Mesendoderm (in vitro differentiated cells): ENCODE data around the gene FTH1.
A peak's percentile ranks its signal among the peaks of the same experiment; 100 is the strongest.

Experiments used
- DNase-seq: peaks from one replicate; pipeline ENCODE4 v3.0.0; 2013
- H2AK5ac ChIP-seq: 2 replicates; pipeline ENCODE4 v1.6.1; 2013; ENCODE audit warnings: low read length, inconsistent platforms
- H2BK120ac ChIP-seq: 2 replicates; pipeline ENCODE4 v1.6.1; 2013; ENCODE audit warnings: low read depth, mild to moderate bottlenecking, low read length, moderate library complexity, mixed read lengths
- H2BK15ac ChIP-seq: replicated peaks from 2 replicates; pipeline ENCODE4 v1.6.1; 2013; ENCODE audit warnings: low read depth, mild to moderate bottlenecking, moderate library complexity
- H2BK5ac ChIP-seq: 2 replicates; pipeline ENCODE4 v1.6.1; 2013; ENCODE audit warnings: low read length, inconsistent platforms
- H3K18ac ChIP-seq: 2 replicates; pipeline ENCODE4 v1.6.1; 2013; ENCODE audit warnings: mild to moderate bottlenecking, low read length, mixed read lengths
- H3K23ac ChIP-seq: one replicate; pipeline ENCODE4 v1.6.1; 2013; ENCODE audit warnings: low read length
- H3K27ac ChIP-seq: 2 replicates; pipeline ENCODE4 v1.5.1; 2013; ENCODE audit warnings: low read depth, mild to moderate bottlenecking, inconsistent platforms, low read length, moderate library complexity
- H3K27me3 ChIP-seq: 2 replicates; pipeline ENCODE4 v1.6.1; 2013; ENCODE audit warnings: low read length, control low read depth, mild to moderate bottlenecking, inconsistent platforms; ENCODE audit not compliant: insufficient read depth, poor library complexity
- H3K36me3 ChIP-seq: 2 replicates; pipeline ENCODE4 v1.6.1; 2013; ENCODE audit warnings: low read length, inconsistent platforms; ENCODE audit not compliant: control insufficient read depth, insufficient read depth
- H3K4ac ChIP-seq: one replicate; pipeline ENCODE4 v1.6.1; 2013; ENCODE audit warnings: low read depth, mild to moderate bottlenecking, low read length, moderate library complexity
- H3K4me1 ChIP-seq: 2 replicates; pipeline ENCODE4 v1.6.1; 2013; ENCODE audit warnings: low read depth, low read length, inconsistent platforms; ENCODE audit not compliant: control insufficient read depth
- H3K4me2 ChIP-seq: 2 replicates; pipeline ENCODE4 v1.6.1; 2013; ENCODE audit warnings: low read length
- H3K4me3 ChIP-seq: 2 replicates; pipeline ENCODE4 v1.5.1; 2013; ENCODE audit warnings: mild to moderate bottlenecking, low read length
- H3K56ac ChIP-seq: one replicate; pipeline ENCODE4 v1.6.1; 2013; ENCODE audit warnings: low read length
- H3K79me1 ChIP-seq: 2 replicates; pipeline ENCODE4 v1.6.1; 2013; ENCODE audit warnings: low read length, inconsistent platforms
- H3K79me2 ChIP-seq: 2 replicates; pipeline ENCODE4 v1.6.1; 2013; ENCODE audit warnings: mild to moderate bottlenecking, low read length; ENCODE audit not compliant: control insufficient read depth, insufficient read depth
- H3K9ac ChIP-seq: 2 replicates; pipeline ENCODE4 v1.6.1; 2013; ENCODE audit warnings: low read length, inconsistent platforms
- H4K5ac ChIP-seq: one replicate; pipeline ENCODE4 v1.6.1; 2013; ENCODE audit warnings: low read length
- H4K8ac ChIP-seq: one replicate; pipeline ENCODE4 v1.6.1; 2013; ENCODE audit warnings: low read depth, mild to moderate bottlenecking, control low read depth, low read length, moderate library complexity
- WGBS: extraction: QIAGEN DNeasy Blood & Tissue Kit; methylation state at CpG from one replicate; pipeline ENCODE4 v1.1.7; 2013; ENCODE audit warnings: low lambda C conversion rate, missing lambda C conversion rate; ENCODE audit not compliant: insufficient coverage; ENCODE audit errors: extremely low coverage; 5-methylcytosine and 5-hydroxymethylcytosine counted together

Gene FTH1

DNA sequence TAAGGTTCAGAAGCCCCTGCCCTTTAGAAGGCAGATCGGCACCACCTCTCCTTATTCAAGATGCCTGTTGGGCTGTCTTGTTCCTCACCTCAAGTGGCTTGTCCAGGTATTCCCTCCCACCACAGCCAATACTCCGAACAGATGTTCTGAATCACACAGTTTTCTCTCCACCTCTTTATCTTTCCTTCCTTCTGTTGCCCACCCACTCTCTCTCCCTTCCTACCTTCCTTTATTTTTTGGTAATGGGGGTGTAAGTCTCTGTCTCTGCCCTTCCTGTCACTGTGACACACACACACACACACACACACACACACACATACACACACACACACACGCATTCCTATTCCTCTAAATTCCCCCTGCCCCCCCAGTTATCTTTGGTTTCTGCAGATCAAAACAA, 8.8 kb downstream of the FTH1 start:
- H4K5ac ChIP-seq, result no peak overlapping the region
- no peaks in the 10 kb centered on the region for H3K79me2 ChIP-seq
- no peak overlapping the region for H4K8ac ChIP-seq
- H3K23ac ChIP-seq, result no peak overlapping the region
- DNase-seq, result no peak
- H3K4ac ChIP-seq, result no peak overlapping the region
- no peak overlapping the region for H2AK5ac ChIP-seq
- no peak overlapping the region for H2BK5ac ChIP-seq
- H3K9ac ChIP-seq, result no peak overlapping the region
- H3K4me2 ChIP-seq, result no peak overlapping the region
- H3K79me1 ChIP-seq, result no peaks in the 10 kb centered on the region
- no peak overlapping the region for H3K27ac ChIP-seq
- no peaks in the 10 kb centered on the region for H3K27me3 ChIP-seq
- WGBS, result no CpG with 5 or more reads among the region's 3 CpGs
- no peak overlapping the region for H2BK120ac ChIP-seq
- no peak overlapping the region for H3K18ac ChIP-seq
- peaks cover 3% of the 10 kb centered on the region for H3K36me3 ChIP-seq
- H3K4me1 ChIP-seq, result no peaks in the 10 kb centered on the region
- H2BK15ac ChIP-seq, result no peak overlapping the region
- H3K4me3 ChIP-seq, result no peak overlapping the region
- H3K56ac ChIP-seq, result no peak overlapping the region

DNA sequence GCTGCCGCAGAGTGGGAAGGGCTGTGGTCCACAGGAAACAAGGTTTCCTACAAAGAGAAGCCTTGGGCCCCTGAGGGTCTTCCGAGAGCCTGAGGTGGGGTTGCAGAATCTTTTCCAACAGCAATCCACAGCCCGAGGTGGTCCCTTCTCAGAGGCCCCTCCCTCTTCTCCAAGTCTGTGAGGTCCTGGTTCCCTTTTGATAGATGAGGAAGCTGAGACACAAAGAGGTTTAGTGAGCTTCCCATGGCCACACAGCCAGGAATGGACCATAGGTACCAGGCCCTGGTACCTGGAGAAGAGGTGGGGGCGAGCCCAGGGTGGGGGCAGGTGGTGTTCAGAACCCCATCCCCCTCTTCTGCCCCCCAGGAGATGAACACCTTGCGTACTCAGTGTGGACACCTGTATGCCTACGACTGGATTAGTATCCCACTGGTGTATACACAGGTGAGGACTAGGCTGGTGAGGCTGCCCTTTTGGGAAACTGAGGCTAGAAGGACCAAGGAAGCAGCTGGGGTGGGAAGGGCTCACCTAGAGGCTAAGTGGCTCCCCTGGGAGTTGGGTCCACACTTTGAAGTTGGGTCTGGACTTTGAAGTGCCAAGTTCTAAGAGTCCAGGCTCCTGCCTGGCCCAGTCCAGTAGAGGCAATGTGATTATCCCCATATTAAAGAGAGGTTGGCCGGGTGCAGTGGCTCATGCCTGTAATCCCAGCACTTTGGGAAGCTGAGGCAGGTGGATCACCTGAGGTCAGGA, 10.2 kb downstream of the FTH1 start:
- Histone ChIP-seq H3K18ac (no peak overlapping the region), H3K4me2 (no peak overlapping the region), H3K4me3 (no peak overlapping the region), H3K9ac (no peak overlapping the region), H3K27ac (no peak overlapping the region), H3K79me1 (no peaks in the 10 kb centered on the region), H2AK5ac (no peak overlapping the region), H2BK120ac (no peak overlapping the region), H2BK5ac (no peak overlapping the region), H3K27me3 (no peaks in the 10 kb centered on the region), H4K8ac (no peak overlapping the region), H3K36me3 (no peaks in the 10 kb centered on the region), H3K23ac (no peak overlapping the region), H3K4me1 (no peaks in the 10 kb centered on the region), H2BK15ac (no peak overlapping the region), H3K79me2 (no peaks in the 10 kb centered on the region), H3K56ac (no peak overlapping the region), H3K4ac (no peak overlapping the region), H4K5ac (no peak overlapping the region)
- no CpG with 5 or more reads among the region's 7 CpGs for WGBS
- DNase-seq, result no peak

DNA sequence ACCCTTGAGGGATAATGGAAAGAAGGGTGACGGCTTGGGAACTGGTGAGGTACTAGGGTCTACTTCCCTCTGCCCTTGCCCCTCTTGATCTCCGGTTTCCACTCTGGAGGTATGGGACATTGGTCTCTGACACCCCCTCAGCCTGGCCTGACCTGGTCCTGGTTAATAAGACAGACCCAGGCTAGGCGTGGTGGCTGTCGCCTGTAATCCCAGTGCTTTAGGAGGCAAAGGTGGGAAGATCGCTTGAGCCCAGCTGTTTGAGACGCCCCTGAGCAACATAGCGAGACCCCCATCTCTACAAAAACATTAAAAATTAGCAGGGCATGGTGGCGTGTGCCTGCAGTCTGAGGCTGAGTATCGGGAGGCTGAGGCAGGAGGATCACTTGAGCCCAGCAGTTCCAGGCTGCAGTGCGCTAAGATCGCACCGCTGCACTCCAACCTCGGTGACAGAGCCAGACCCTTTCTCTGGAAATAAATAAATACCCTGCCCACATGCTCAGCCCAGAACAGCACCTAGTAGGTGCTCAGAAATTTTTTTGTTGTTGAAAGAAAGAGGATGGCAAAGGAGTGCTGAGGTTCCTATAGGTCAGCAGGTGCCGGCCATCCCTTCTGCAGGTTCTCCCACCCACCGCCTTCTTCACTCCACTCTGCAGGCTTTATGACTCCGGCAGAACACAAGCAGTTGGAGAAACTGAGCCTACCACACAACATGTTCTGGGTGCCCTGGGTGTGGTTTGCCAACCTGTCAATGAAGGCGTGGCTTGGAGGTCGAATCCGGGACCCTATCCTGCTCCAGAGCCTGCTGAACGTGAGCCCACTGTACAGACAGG, 11.0 kb downstream of the FTH1 start:
- no CpG with 5 or more reads among the region's 20 CpGs for WGBS
- H2AK5ac ChIP-seq, result no peak overlapping the region
- no peaks in the 10 kb centered on the region for H3K79me1 ChIP-seq
- no peak overlapping the region for H3K27ac ChIP-seq
- H3K27me3 ChIP-seq, result no peaks in the 10 kb centered on the region
- DNase-seq, result no peak
- H2BK5ac ChIP-seq, result no peak overlapping the region
- no peaks in the 10 kb centered on the region for H3K4me1 ChIP-seq
- no peak overlapping the region for H3K56ac ChIP-seq
- H3K4me3 ChIP-seq, result no peak overlapping the region
- H3K4ac ChIP-seq, result no peak overlapping the region
- no peak overlapping the region for H4K8ac ChIP-seq
- no peak overlapping the region for H3K9ac ChIP-seq
- no peak overlapping the region for H3K18ac ChIP-seq
- no peak overlapping the region for H4K5ac ChIP-seq
- H3K79me2 ChIP-seq, result no peaks in the 10 kb centered on the region
- no peak overlapping the region for H3K4me2 ChIP-seq
- H3K36me3 ChIP-seq, result no peaks in the 10 kb centered on the region
- no peak overlapping the region for H3K23ac ChIP-seq
- H2BK120ac ChIP-seq, result no peak overlapping the region
- no peak overlapping the region for H2BK15ac ChIP-seq

- Histone ChIP-seq H3K23ac (no peak overlapping the region), H2BK15ac (no peak overlapping the region), H3K56ac (peak overlapping the region; percentile 80), H3K27ac (no peak overlapping the region), H2AK5ac (no peak overlapping the region), H3K36me3 (no peaks in the 10 kb centered on the region), H3K79me1 (no peaks in the 10 kb centered on the region), H3K4ac (no peak overlapping the region), H3K79me2 (no peaks in the 10 kb centered on the region), H2BK120ac (no peak overlapping the region), H4K8ac (no peak overlapping the region), H3K4me2 (peak overlapping the region; percentile 81), H3K27me3 (no peaks in the 10 kb centered on the region), H2BK5ac (no peak overlapping the region), H3K4me3 (no peak overlapping the region), H3K18ac (peak overlapping the region; percentile 53), H4K5ac (no peak overlapping the region), H3K4me1 (no peaks in the 10 kb centered on the region), H3K9ac (peak overlapping the region; percentile 57)
- WGBS, result no CpG with 5 or more reads among the region's 56 CpGs
- peak; percentile 78 for DNase-seq
These were observed 11.9 kb downstream of the FTH1 start for GRCh38 chr11:61955422-61956135.

DNA sequence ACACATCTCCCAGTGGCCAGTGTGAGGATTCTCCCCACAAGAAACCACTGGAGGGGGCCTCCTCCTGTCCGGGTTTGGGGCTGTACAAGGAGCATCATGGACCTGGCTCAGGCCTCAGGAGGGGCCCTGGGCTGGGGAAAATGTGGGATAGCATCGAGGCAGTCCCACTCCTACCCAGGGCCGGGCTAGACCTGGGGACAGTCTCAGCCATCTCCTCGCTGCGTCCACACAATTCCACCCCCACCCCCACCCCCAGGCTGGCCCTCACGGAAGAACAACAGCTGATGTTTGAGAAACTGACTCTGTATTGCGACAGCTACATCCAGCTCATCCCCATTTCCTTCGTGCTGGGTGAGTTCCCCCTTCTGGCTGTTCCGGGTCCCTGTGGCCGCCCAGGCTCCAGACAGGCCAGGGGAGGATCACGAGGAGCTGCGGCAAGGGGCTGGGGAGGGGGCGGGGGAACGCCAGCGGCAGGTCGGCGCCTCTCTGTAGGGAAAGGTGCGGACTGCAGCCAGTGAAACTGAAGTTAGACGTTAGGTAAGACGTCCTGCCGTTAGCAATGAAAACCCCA, 12.5 kb downstream of the FTH1 start:
- no peak overlapping the region for H3K23ac ChIP-seq
- no peak overlapping the region for H2BK15ac ChIP-seq
- WGBS, result no CpG with 5 or more reads among the region's 21 CpGs
- H3K79me2 ChIP-seq, result no peaks in the 10 kb centered on the region
- H4K8ac ChIP-seq, result no peak overlapping the region
- peak overlapping the region; percentile 80 for H3K56ac ChIP-seq
- H3K27me3 ChIP-seq, result no peaks in the 10 kb centered on the region
- no peak overlapping the region for H2AK5ac ChIP-seq
- no peak overlapping the region for H2BK120ac ChIP-seq
- DNase-seq, result peak; percentile 89
- H3K4me3 ChIP-seq, result no peak overlapping the region
- no peak overlapping the region for H4K5ac ChIP-seq
- no peaks in the 10 kb centered on the region for H3K79me1 ChIP-seq
- no peak overlapping the region for H2BK5ac ChIP-seq
- peak overlapping the region; percentile 53 for H3K18ac ChIP-seq
- no peaks in the 10 kb centered on the region for H3K4me1 ChIP-seq
- H3K27ac ChIP-seq, result no peak overlapping the region
- peak overlapping the region; percentile 61 for H3K4ac ChIP-seq
- peak overlapping the region; percentile 81 for H3K4me2 ChIP-seq
- peak overlapping the region; percentile 57 for H3K9ac ChIP-seq
- H3K36me3 ChIP-seq, result no peaks in the 10 kb centered on the region
